Left forelimb (tissue), 1 donor: ENCODE results near the gene ENHO.
"Not testable (repeated sequence)": the region's sequence is repeated elsewhere in the genome, so short reads cannot be mapped to it uniquely, and the experiment has no call there.

Source experiments
- DNase-seq: peaks from one replicate; pipeline ENCODE4 v3.0.0-alpha.2; 2018; ENCODE audit warnings: low spot score

The ENHO gene

GRCh38 chr9:34506623-34507022 is 16.2 kb downstream of the ENHO start:
- DNase-seq, result no peak

- no peak for DNase-seq
Observed at GRCh38 chr9:34505370-34506120, 17.2 kb downstream of the ENHO start.

- DNase-seq, result no peak
Observed at GRCh38 chr9:34503406-34503805, 19.4 kb downstream of the ENHO start.

GRCh38 chr9:34502891-34503290 is 19.9 kb downstream of the ENHO start:
- no peak for DNase-seq

- no peak for DNase-seq
Observed at GRCh38 chr9:34502471-34502870, 20.3 kb downstream of the ENHO start.

GRCh38 chr9:34501889-34502425 is 20.8 kb downstream of the ENHO start:
- DNase-seq, result peak; percentile 81

- no peak for DNase-seq
Observed at GRCh38 chr9:34501372-34501771, 21.4 kb downstream of the ENHO start.

GRCh38 chr9:34500623-34501267 is 22.0 kb downstream of the ENHO start:
- DNase-seq, result no peak

GRCh38 chr9:34499076-34499475 is 23.7 kb downstream of the ENHO start:
- no peak for DNase-seq

- no peak for DNase-seq
Observed at GRCh38 chr9:34498553-34498952, 24.2 kb downstream of the ENHO start.

- no peak for DNase-seq
Observed at GRCh38 chr9:34496149-34496712, 26.6 kb downstream of the ENHO start.

GRCh38 chr9:34493972-34494535 is 28.7 kb downstream of the ENHO start:
- no peak for DNase-seq

GRCh38 chr9:34492051-34492450 is 30.7 kb downstream of the ENHO start:
- DNase-seq, result no peak

GRCh38 chr9:34491596-34491995 is 31.2 kb downstream of the ENHO start:
- DNase-seq, result no peak

GRCh38 chr9:34490760-34491159 is 32.0 kb downstream of the ENHO start:
- DNase-seq, result no peak

- DNase-seq, result no peak
Observed at GRCh38 chr9:34490360-34490759, 32.4 kb downstream of the ENHO start.

GRCh38 chr9:34486572-34486971 is 36.2 kb downstream of the ENHO start:
- no peak for DNase-seq

GRCh38 chr9:34485822-34486221 is 37.0 kb downstream of the ENHO start:
- DNase-seq, result no peak

GRCh38 chr9:34484678-34485077 is 38.1 kb downstream of the ENHO start:
- no peak for DNase-seq

GRCh38 chr9:34482746-34483145 is 40.0 kb downstream of the ENHO start:
- DNase-seq, result not testable (repeated sequence)

GRCh38 chr9:34481620-34482019 is 41.2 kb downstream of the ENHO start:
- not testable (repeated sequence) for DNase-seq

- DNase-seq, result no peak
Observed at GRCh38 chr9:34479431-34479866, 43.3 kb downstream of the ENHO start.

- DNase-seq, result no peak
Observed at GRCh38 chr9:34477541-34477940, 45.2 kb downstream of the ENHO start.
